ENCODE data around the gene CD8B. TPM values are rescaled to one million over a fixed set of nuclear protein-coding genes. Genes with fewer than 3 reads are reported as not detected.
"Not testable (repeated sequence)": the region's sequence is repeated elsewhere in the genome, so short reads cannot be mapped to it uniquely, and the experiment has no call there.

Gene CD8B
- total RNA-seq, 1 donor from 2014 or later = not detected

DNA sequence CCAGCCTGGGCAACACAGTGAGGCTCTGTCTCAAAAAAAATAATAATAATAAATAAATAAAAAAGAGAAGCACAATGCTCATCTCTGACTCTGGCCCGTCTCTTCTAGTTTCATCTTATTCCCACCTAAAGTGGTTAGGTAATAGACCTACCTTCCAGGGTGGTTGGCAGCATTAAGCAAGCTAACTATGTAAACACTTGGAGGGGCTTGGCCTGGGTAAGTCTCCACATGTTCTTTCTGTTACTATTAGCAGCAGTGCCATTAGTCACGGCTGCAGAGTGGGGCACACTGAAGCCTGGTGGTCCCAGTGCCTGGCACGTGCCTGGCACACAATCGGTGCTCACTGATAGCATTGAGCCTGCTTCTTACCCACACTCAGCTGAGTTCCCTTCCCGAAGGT lies 4.0 kb downstream of the CD8B start:
- not testable (repeated sequence) for H3K4me1 Mint-ChIP-seq (ENCODE audit: low read depth); H3K27me3 Mint-ChIP-seq (ENCODE audit: low read depth); H3K36me3 Mint-ChIP-seq (ENCODE audit: low read depth); H3K27ac Mint-ChIP-seq (ENCODE audit: unreplicated experiment); H3K4me3 Mint-ChIP-seq (ENCODE audit: unreplicated experiment); DNase-seq (ENCODE audit: low spot score); H3K9me3 Mint-ChIP-seq (ENCODE audit: low read depth)

DNA sequence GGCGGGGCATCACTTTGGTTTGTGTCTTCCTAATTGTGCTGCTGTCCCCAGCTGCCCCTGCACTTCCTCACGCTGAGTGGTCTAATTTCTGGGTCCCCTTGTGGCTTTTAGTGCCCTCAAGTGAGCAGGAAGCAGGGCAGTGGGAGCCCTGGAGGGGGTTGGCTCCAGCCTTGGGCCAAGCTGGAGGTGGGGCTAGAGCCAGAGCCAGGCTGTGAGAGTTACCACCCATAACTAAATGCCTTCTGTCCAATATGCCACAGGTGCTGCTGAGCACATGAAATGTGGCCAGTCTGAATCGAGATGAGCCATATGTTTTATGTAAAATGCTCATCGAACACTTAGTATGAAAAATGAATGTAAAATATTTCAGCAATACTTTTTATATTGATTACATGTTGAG lies 5.2 kb downstream of the CD8B start:
- H3K36me3 Mint-ChIP-seq (ENCODE audit: low read depth); H3K27me3 Mint-ChIP-seq (ENCODE audit: low read depth); H3K4me1 Mint-ChIP-seq (ENCODE audit: low read depth); H3K4me3 Mint-ChIP-seq (ENCODE audit: unreplicated experiment); DNase-seq (ENCODE audit: low spot score); H3K27ac Mint-ChIP-seq (ENCODE audit: unreplicated experiment); H3K9me3 Mint-ChIP-seq (ENCODE audit: low read depth): not testable (repeated sequence)

DNA sequence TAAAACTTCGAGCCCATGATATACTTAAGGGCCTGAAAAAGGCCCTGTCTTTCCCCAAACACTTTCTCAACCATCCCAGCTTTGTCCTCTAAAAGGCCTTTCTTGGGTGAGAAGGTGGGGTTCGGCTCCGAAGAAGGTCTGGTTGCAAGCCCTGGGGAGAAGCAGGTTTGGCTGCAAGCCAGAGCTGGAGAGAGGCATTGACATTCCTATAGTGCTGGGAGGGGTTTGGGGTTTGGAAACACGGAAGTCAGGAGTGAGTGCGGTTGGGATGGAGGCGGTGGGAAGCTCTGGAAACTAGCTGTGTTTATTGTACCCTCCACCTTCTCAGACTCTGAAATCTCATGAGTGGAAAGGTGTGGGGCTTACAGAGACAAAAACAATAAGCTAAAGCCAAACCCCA lies 5.7 kb downstream of the CD8B start:
- H3K4me3 Mint-ChIP-seq (ENCODE audit: unreplicated experiment); H3K9me3 Mint-ChIP-seq (ENCODE audit: low read depth); H3K4me1 Mint-ChIP-seq (ENCODE audit: low read depth); H3K27ac Mint-ChIP-seq (ENCODE audit: unreplicated experiment); H3K36me3 Mint-ChIP-seq (ENCODE audit: low read depth); DNase-seq (ENCODE audit: low spot score); H3K27me3 Mint-ChIP-seq (ENCODE audit: low read depth): not testable (repeated sequence)

DNA sequence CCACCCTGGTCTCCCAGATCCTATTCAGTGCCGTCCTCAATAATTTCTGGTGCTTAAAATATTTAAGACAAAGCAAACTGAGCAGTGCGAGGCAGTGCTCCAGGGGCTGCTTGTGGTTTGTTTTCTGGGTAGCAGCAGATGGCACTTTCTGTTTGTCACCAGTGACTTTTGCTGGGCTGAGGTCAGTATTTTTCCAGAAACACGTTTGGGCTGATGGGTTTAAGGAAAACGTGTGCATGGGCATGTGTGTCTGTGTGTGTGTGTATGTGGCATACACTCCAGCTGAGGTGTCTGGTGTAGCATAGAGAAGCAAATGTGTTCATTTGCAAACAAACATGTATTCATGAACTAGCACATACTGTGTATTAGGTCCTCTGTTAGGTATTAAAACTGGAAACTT lies 10.1 kb downstream of the CD8B start:
- H3K27ac Mint-ChIP-seq (ENCODE audit: unreplicated experiment); H3K27me3 Mint-ChIP-seq (ENCODE audit: low read depth); H3K9me3 Mint-ChIP-seq (ENCODE audit: low read depth); DNase-seq (ENCODE audit: low spot score); H3K4me1 Mint-ChIP-seq (ENCODE audit: low read depth); H3K4me3 Mint-ChIP-seq (ENCODE audit: unreplicated experiment); H3K36me3 Mint-ChIP-seq (ENCODE audit: low read depth): not testable (repeated sequence)

DNA sequence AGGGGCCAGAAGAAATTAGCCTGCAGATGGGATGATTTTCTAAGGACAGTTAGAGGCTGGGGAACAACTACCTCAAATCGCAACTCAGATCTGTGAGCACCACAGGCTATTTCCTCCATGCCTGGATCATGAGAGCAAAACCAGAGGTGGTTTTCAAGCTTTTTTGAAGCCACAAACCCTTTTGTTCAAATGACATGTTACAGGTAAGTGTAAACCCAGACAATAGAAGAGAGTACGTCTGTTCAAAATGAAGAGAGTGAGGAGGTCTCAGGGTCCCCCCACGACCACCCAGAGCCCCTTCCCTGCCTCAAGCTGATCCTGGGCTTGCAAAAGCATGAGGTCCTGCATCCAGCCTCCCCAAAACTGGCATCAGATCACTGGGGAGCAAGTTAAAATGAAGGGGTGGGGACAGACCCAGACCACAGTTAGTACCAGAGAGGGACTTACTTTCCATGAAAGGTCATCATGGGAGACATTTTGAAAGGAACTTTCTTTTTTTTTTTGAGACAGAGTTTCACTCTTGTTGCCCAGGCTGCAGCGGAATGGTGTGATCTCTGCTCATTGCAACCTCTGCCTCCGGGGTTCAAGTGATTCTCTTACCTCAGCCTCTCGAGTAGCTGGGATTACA lies 19.0 kb downstream of the CD8B start:
- not testable (repeated sequence) for H3K27ac Mint-ChIP-seq (ENCODE audit: unreplicated experiment); H3K4me1 Mint-ChIP-seq (ENCODE audit: low read depth); H3K9me3 Mint-ChIP-seq (ENCODE audit: low read depth); H3K36me3 Mint-ChIP-seq (ENCODE audit: low read depth); H3K27me3 Mint-ChIP-seq (ENCODE audit: low read depth); DNase-seq (ENCODE audit: low spot score); H3K4me3 Mint-ChIP-seq (ENCODE audit: unreplicated experiment)

DNA sequence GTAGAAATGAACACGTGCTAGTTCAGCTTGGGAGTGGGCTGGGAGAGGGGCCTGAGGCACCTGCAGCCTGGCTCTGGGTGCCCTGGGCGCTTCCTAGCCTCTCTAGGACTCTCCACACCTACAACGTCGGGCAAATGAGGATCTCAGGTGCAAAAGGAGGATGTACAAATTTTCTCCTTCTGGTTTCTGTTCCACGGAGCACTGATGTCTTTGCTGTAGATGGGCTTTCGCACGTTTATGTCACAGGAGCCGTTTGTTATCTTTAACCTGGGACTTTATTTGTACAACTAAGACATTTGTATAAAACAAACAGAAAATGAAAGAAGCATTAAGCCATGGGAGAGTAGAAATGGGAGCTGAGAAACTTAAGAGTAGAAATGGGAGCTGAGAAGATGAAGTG lies 20.4 kb downstream of the CD8B start:
- not testable (repeated sequence) for H3K9me3 Mint-ChIP-seq (ENCODE audit: low read depth); DNase-seq (ENCODE audit: low spot score); H3K36me3 Mint-ChIP-seq (ENCODE audit: low read depth); H3K4me3 Mint-ChIP-seq (ENCODE audit: unreplicated experiment); H3K27ac Mint-ChIP-seq (ENCODE audit: unreplicated experiment); H3K27me3 Mint-ChIP-seq (ENCODE audit: low read depth)
- peaks cover 11% of the 10 kb centered on the region for H3K4me1 Mint-ChIP-seq (ENCODE audit: low read depth)

DNA sequence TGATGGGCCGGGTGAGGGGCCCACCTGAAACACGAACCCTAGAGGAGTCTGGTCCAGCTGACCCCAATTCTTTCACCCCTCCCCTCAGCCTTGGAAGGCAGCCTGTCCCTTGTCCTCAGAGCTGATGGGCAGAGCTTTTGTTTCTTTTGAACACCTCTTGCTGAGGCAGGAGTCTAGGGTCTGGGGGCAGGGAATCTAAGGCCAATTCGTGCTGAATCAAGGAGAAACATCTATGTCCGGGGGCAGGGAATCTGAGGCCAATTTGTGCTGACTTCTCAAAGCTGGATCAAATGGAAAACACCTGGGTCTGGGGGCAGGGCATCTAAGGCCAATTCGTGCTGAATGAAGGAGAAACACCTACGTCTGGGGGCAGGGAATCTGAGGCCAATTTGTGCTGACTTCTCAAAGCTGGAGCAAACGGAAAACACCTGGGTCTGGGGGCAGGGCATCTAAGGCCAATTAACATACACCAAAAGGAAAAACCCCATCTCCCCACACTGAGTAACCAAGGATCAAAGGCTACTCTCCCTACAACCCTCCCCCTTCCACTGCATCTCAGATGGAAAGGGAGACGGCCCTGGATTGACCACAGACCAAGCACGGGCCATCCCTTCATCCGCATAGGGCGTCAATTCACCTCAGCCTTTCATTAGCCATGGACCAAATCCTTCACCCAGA lies 21.7 kb downstream of the CD8B start:
- H3K4me3 Mint-ChIP-seq (ENCODE audit: unreplicated experiment); H3K36me3 Mint-ChIP-seq (ENCODE audit: low read depth); H3K9me3 Mint-ChIP-seq (ENCODE audit: low read depth); H3K27ac Mint-ChIP-seq (ENCODE audit: unreplicated experiment); DNase-seq (ENCODE audit: low spot score); H3K27me3 Mint-ChIP-seq (ENCODE audit: low read depth): not testable (repeated sequence)
- peaks cover 11% of the 10 kb centered on the region for H3K4me1 Mint-ChIP-seq (ENCODE audit: low read depth)

DNA sequence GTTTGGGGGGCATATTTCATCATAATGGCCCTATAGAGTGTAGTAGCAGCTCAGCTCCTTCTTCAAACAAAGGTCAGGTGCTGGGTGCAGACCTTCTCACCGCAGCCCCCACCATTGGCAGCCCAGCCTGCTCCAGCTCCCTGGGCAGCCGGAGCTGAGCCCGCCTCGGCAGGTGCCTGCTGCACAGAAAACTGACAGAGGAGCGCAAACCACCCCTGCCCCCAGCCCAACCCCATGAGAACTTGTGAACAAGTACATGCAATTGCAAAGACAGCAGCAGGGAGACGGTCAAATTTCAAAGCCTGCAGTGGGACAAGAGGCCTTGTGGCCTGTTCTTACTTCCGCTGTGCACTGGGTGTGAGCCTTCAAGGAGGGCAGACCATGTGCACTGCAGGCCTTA lies 22.2 kb downstream of the CD8B start:
- H3K27ac Mint-ChIP-seq (ENCODE audit: unreplicated experiment); DNase-seq (ENCODE audit: low spot score); H3K9me3 Mint-ChIP-seq (ENCODE audit: low read depth); H3K4me3 Mint-ChIP-seq (ENCODE audit: unreplicated experiment); H3K36me3 Mint-ChIP-seq (ENCODE audit: low read depth); H3K27me3 Mint-ChIP-seq (ENCODE audit: low read depth): not testable (repeated sequence)
- peaks cover 11% of the 10 kb centered on the region for H3K4me1 Mint-ChIP-seq (ENCODE audit: low read depth)

DNA sequence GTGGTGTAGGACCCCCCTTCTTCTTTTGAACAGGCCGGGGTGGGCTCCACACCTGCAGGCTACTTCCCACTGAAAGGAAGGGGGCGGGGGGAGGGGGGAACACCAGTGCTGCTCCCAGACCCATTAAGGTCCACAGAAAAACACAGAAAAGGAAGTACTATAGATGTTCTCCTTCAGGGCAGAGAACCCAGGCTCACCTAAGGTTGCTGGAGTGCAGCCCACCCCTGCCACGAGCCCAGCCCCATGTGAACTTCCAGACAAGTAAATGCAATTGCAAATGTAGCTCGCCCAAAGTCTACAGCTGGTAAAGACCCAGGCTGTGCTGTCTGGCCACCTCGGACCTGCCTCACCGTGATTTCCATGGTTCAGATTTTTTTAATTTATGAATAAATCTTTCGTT lies 24.0 kb downstream of the CD8B start:
- H3K27me3 Mint-ChIP-seq (ENCODE audit: low read depth); H3K9me3 Mint-ChIP-seq (ENCODE audit: low read depth); H3K36me3 Mint-ChIP-seq (ENCODE audit: low read depth); DNase-seq (ENCODE audit: low spot score); H3K4me3 Mint-ChIP-seq (ENCODE audit: unreplicated experiment): not testable (repeated sequence)
- Mint-ChIP-seq H3K27ac (ENCODE audit: unreplicated experiment) (peak overlapping the region; percentile 32), H3K4me1 (ENCODE audit: low read depth) (peaks cover 11% of the 10 kb centered on the region)

DNA sequence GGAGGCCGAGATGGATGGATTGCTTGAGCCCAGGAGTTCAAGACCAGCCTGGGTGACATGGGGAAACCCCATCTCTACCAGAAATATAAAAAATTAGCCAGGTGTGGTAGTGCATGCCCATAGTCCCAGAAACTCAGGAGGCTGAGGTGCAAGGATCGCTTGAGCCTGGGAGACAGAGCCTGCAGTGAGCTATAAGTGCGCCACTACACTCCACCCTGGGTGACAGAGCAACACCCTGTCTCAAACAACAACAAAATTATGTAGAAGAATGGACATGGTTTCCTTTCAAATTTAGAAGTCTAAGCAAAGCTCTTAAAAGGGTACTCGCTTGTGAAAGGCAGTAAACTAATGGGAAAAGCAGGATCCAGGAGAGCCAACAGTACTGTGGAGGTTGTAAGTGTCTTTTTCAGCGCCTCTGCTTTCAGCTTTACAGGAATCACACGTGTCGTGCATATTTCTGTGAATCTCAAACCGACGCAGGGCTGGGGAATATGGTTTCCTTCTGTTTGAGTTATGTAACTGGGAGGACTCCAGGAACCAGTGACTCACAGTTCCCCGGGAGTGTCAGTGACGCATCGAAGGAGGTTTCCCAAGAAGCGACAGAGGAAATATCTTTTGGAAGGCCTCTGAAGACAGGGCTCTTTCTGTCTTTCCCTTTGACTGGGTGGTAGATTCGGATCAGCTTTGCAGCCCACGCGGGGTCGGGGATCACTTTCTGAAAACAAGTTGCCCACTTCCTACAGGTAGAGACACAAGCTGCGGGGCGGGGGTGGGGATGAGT lies 24.6 kb downstream of the CD8B start:
- H3K4me1 Mint-ChIP-seq (ENCODE audit: low read depth) = peaks cover 11% of the 10 kb centered on the region
- H3K27ac Mint-ChIP-seq (ENCODE audit: unreplicated experiment) = peak overlapping the region; percentile 49
- DNase-seq (ENCODE audit: low spot score); H3K27me3 Mint-ChIP-seq (ENCODE audit: low read depth); H3K36me3 Mint-ChIP-seq (ENCODE audit: low read depth); H3K9me3 Mint-ChIP-seq (ENCODE audit: low read depth): not testable (repeated sequence)
- peak overlapping the region; percentile 31 for H3K4me3 Mint-ChIP-seq (ENCODE audit: unreplicated experiment)

DNA sequence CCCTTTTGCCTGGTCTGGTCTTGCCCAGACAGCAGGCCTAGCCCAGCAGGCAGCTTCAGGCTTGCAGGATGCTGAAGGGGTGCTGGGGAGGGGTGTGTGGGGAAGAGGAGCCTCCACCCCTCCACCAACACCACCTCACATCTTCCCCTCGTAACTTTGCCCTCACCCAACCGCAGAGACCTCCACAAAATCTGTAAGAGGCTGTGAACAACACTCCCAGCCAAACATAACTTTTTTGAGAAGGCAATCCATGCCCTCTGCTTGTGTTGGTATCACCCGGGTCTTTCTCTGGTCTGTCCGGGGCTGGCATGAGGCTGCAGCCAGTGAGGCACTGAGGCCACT lies 26.2 kb downstream of the CD8B start:
- H3K27me3 Mint-ChIP-seq (ENCODE audit: low read depth) = peaks cover 13% of the 10 kb centered on the region
- H3K4me1 Mint-ChIP-seq (ENCODE audit: low read depth) = peaks cover 11% of the 10 kb centered on the region
- not testable (repeated sequence) for H3K9me3 Mint-ChIP-seq (ENCODE audit: low read depth); H3K36me3 Mint-ChIP-seq (ENCODE audit: low read depth); H3K27ac Mint-ChIP-seq (ENCODE audit: unreplicated experiment); DNase-seq (ENCODE audit: low spot score); H3K4me3 Mint-ChIP-seq (ENCODE audit: unreplicated experiment)
